DMS53 treated with DMSO at 0.1 percent for 48 hours (cell line): ENCODE results near the gene SMTN.
"Not testable (repeated sequence)": the region's sequence is repeated elsewhere in the genome, so short reads cannot be mapped to it uniquely, and the experiment has no call there.

Experiments
- DNase-seq: peaks from one replicate; lab custom pipeline; 2025; ENCODE audit not compliant: unreplicated experiment; lab: John Stamatoyannopoulos, UW

Gene SMTN

GRCh38 chr22:31103111-31103510, 22.0 kb downstream of the SMTN start:
- no peak for DNase-seq

- DNase-seq: no peak
These were observed 23.0 kb downstream of the SMTN start for GRCh38 chr22:31103899-31104694.

GRCh38 chr22:31104869-31105268, 23.8 kb downstream of the SMTN start:
- DNase-seq: no peak

GRCh38 chr22:31105282-31105929, 24.3 kb downstream of the SMTN start:
- no peak for DNase-seq

GRCh38 chr22:31106001-31106571, 25.0 kb downstream of the SMTN start:
- no peak for DNase-seq

- DNase-seq: no peak
These were observed 25.6 kb downstream of the SMTN start for GRCh38 chr22:31106731-31107177.

- peak; percentile 71 for DNase-seq
These were observed 26.2 kb downstream of the SMTN start, which contains the start of gene SELENOM for GRCh38 chr22:31107178-31107893. SELENOM (minus strand) TSS chr22:31107568; CDS start chr22:31107505, 63 bp downstream.

- DNase-seq: no peak
These were observed 26.7 kb downstream of the SMTN start for GRCh38 chr22:31107894-31108218.

- not testable (repeated sequence) for DNase-seq
These were observed 31.5 kb downstream of the SMTN start for GRCh38 chr22:31112547-31113091.

- DNase-seq: no peak
These were observed 37.1 kb downstream of the SMTN start for GRCh38 chr22:31118046-31118820.

GRCh38 chr22:31119026-31119717, 38.1 kb downstream of the SMTN start:
- DNase-seq: no peak

GRCh38 chr22:31120230-31120629, 39.1 kb downstream of the SMTN start:
- DNase-seq: no peak

- DNase-seq: no peak
These were observed 39.5 kb downstream of the SMTN start for GRCh38 chr22:31120642-31121041.

- no peak for DNase-seq
These were observed 40.3 kb downstream of the SMTN start for GRCh38 chr22:31121403-31121802.

GRCh38 chr22:31122196-31122531, 41.0 kb downstream of the SMTN start:
- no peak for DNase-seq

GRCh38 chr22:31122532-31123291, 41.6 kb downstream of the SMTN start, which contains the start of gene INPP5J:
INPP5J (plus strand) TSS chr22:31122966; CDS start chr22:31123015, 49 bp downstream.
- DNase-seq: peak; percentile 18

- DNase-seq: no peak
These were observed 42.1 kb downstream of the SMTN start for GRCh38 chr22:31123292-31123602.

GRCh38 chr22:31124290-31124689, 43.2 kb downstream of the SMTN start:
- DNase-seq: no peak

- DNase-seq: no peak
These were observed 43.8 kb downstream of the SMTN start for GRCh38 chr22:31124811-31125465.
